ENCODE data around the gene MAGEC1. TPM values are rescaled to one million over a fixed set of nuclear protein-coding genes. Genes with fewer than 3 reads are reported as not detected.
"Not testable (repeated sequence)": the region's sequence is repeated elsewhere in the genome, so short reads cannot be mapped to it uniquely, and the experiment has no call there.

The MAGEC1 gene, protein sequence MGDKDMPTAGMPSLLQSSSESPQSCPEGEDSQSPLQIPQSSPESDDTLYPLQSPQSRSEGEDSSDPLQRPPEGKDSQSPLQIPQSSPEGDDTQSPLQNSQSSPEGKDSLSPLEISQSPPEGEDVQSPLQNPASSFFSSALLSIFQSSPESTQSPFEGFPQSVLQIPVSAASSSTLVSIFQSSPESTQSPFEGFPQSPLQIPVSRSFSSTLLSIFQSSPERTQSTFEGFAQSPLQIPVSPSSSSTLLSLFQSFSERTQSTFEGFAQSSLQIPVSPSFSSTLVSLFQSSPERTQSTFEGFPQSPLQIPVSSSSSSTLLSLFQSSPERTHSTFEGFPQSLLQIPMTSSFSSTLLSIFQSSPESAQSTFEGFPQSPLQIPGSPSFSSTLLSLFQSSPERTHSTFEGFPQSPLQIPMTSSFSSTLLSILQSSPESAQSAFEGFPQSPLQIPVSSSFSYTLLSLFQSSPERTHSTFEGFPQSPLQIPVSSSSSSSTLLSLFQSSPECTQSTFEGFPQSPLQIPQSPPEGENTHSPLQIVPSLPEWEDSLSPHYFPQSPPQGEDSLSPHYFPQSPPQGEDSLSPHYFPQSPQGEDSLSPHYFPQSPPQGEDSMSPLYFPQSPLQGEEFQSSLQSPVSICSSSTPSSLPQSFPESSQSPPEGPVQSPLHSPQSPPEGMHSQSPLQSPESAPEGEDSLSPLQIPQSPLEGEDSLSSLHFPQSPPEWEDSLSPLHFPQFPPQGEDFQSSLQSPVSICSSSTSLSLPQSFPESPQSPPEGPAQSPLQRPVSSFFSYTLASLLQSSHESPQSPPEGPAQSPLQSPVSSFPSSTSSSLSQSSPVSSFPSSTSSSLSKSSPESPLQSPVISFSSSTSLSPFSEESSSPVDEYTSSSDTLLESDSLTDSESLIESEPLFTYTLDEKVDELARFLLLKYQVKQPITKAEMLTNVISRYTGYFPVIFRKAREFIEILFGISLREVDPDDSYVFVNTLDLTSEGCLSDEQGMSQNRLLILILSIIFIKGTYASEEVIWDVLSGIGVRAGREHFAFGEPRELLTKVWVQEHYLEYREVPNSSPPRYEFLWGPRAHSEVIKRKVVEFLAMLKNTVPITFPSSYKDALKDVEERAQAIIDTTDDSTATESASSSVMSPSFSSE
- total RNA-seq: not detected

DNA sequence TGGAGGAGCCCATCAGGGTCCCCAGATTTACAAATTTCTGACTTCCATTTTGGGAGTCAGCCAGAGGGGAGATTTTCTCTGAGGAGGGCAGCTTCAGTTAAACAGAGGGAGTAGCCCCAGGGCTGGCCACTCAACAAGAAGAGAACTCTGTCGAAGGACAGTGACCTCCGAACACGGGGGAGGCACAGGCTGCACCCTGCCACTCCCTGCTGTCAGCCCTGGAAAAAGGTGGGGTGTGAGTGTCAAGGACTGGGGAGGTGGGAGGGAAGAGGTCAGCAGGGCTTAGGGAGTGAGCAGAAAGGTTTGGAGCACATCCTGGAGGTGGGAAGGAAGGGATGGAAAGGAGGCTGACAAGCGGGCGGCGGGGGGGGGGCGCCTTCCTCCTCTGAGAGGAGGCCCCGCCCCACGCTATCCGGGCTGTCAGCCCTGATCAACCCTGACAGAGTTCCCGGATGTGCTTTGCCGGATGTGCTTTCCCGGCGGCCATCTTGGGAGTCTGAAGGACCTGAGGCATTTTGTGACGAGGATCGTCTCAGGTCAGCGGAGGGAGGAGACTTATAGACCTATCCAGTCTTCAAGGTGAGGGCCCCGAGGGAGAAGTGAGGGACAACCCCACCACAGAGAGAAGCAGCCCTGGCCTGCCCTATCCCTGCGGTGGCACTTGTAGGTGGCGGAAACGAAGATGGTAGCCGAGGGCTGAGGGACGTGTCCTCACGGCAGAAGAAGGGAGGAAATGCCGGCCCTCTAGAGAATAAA lies at the start of gene MAGEC1:
Gene MAGEC1 (plus strand): TSS at position 495 of the 756 bp plus-strand sequence. CDS start 1,179 bp downstream, outside the sequence.
- Histone ChIP-seq H3K36me3 (no peaks in the 10 kb centered on the region), H3K27me3 (no peaks in the 10 kb centered on the region), H3K9me3 (no peaks in the 10 kb centered on the region), H3K27ac (no peak within 1 kb of the TSS), H3K4me3 (no peak within 1 kb of the TSS), H3K4me1 (no peaks in the 10 kb centered on the region)
- DNase-seq (ENCODE audit: low spot score in 2 of 2): no peak
- TF ChIP-seq, protein P1, sequence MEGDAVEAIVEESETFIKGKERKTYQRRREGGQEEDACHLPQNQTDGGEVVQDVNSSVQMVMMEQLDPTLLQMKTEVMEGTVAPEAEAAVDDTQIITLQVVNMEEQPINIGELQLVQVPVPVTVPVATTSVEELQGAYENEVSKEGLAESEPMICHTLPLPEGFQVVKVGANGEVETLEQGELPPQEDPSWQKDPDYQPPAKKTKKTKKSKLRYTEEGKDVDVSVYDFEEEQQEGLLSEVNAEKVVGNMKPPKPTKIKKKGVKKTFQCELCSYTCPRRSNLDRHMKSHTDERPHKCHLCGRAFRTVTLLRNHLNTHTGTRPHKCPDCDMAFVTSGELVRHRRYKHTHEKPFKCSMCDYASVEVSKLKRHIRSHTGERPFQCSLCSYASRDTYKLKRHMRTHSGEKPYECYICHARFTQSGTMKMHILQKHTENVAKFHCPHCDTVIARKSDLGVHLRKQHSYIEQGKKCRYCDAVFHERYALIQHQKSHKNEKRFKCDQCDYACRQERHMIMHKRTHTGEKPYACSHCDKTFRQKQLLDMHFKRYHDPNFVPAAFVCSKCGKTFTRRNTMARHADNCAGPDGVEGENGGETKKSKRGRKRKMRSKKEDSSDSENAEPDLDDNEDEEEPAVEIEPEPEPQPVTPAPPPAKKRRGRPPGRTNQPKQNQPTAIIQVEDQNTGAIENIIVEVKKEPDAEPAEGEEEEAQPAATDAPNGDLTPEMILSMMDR (IDR thresholded peaks at IDR 0.05): no peak
- intact Hi-C loops (cut with DNase I): no loop called here

DNA sequence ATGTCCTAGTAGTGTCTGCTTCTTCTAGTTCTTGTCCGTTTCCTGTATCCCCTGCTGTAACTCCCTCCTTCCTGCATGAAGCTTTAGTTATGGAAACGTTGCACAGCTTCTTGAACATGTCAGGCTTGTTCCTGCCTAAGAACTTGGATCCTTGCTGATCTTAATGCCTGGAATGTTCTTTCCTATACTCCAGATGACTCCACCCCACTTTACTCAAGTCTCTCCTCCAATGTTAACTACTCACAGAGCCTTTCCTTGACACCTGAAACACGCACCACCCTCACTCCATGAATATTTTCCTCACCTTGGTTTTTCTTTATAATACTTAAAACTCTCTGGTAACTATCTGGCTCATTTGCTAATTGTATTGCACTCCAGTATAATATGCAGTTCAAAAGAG lies 46.2 kb upstream of the MAGEC1 start:
- H3K27me3 ChIP-seq: no peaks in the 10 kb centered on the region
- intact Hi-C loops (cut with DNase I): no loop called here
- DNase-seq (ENCODE audit: low spot score in 2 of 2): no peak
- no peak overlapping the region for H3K4me3 ChIP-seq
- TF ChIP-seq, protein P1 (IDR thresholded peaks at IDR 0.05): no peak
- H3K9me3 ChIP-seq: no peaks in the 10 kb centered on the region
- no peaks in the 10 kb centered on the region for H3K36me3 ChIP-seq
- H3K27ac ChIP-seq: no peak overlapping the region
- no peaks in the 10 kb centered on the region for H3K4me1 ChIP-seq

DNA sequence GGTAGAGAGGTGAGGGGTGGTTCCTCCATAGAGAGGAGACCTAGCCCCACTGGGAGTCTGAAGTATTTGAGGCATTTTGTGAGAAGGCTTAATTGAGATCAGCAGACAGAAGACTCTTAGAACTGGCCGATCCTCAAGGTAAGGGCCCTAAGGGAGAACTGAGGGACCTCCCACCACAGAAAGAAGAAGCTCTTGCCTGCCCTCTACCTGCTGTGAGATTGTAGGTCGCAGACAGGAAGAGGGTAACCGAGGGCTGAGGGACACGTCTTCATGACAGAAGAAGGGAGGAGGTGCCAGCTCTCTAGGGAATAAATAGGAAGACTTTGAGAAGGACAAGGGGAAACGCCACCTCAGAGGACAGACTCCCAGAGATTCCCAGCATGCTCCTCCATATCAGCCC lies 24.1 kb upstream of the MAGEC1 start:
- H3K4me3 ChIP-seq: no peak overlapping the region
- H3K36me3 ChIP-seq: no peaks in the 10 kb centered on the region
- DNase-seq (ENCODE audit: low spot score in 2 of 2): no peak
- TF ChIP-seq, protein P1 (IDR thresholded peaks at IDR 0.05): no peak
- intact Hi-C loops (cut with DNase I): no loop called here
- no peaks in the 10 kb centered on the region for H3K27me3 ChIP-seq
- H3K27ac ChIP-seq: no peak overlapping the region
- no peaks in the 10 kb centered on the region for H3K9me3 ChIP-seq
- H3K4me1 ChIP-seq: no peaks in the 10 kb centered on the region

DNA sequence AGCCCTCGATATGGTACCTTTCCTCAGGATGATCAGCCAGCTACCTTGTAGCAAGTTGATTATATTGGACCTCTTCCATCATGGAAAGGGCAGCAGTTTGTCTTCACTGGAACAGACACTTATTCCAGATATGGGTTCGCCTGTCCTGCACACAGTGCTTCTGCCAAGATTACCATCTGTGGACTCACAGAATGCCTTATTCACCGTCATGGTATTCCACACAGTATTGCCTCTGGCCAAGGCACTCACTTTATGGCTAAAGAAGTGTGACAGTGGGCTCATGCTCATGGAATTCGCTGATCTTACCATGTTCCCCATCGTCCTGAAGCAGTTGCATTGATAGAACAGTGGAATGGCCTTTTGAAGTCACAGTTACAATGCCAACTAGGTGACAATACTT lies 14.9 kb upstream of the MAGEC1 start:
- H3K9me3 ChIP-seq; H3K27ac ChIP-seq; H3K4me1 ChIP-seq; intact Hi-C loops (cut with DNase I); H3K36me3 ChIP-seq; H3K27me3 ChIP-seq; DNase-seq (ENCODE audit: low spot score in 2 of 2); H3K4me3 ChIP-seq: not testable (repeated sequence)

DNA sequence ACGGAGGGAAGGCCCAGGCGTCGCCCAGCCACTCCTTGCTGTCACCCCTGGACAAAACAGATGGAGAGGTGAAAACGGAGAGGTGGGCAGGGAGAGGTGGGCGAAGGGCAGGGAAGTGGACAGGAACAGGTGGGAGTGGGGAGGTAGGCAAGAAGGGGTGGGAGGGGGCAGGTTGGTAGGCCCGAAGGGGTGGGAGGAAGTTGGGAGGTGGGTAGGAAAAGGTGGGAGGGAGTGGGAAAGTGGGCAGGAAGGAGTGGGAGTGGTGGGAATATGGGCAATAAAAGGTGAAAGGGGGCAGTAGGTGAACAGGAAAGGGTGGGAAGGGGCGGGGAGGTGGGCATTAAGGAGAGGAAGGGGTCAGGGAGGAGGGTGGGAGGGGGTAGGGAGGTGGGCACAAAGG lies 9.0 kb upstream of the MAGEC1 start:
- Histone ChIP-seq H3K27ac (no peak overlapping the region), H3K36me3 (no peaks in the 10 kb centered on the region), H3K27me3 (no peaks in the 10 kb centered on the region), H3K4me1 (no peaks in the 10 kb centered on the region), H3K9me3 (no peaks in the 10 kb centered on the region), H3K4me3 (no peak overlapping the region)
- TF ChIP-seq, protein P1 (IDR thresholded peaks at IDR 0.05): no peak
- intact Hi-C loops (cut with DNase I): no loop called here
- no peak for DNase-seq (ENCODE audit: low spot score in 2 of 2)
